Suprapubic skin (tissue), 3 donors: ENCODE data around the gene DDX5.

Experiments used
- EP300 ChIP-seq: sonication (generic); formaldehyde crosslinking; IDR thresholded peaks from one replicate; pipeline ENCODE4 v1.6.1; 2017; ENCODE audit warnings: antibody characterized with exemption
- POLR2A ChIP-seq, 2 donors: fragments of 450-650 bp; IDR thresholded peaks; one replicate each; pipeline ENCODE4 v1.6.1; 2017; ENCODE audit warnings: antibody characterized with exemption in 2 of 2, mild to moderate bottlenecking in 2 of 2, moderate library complexity in 2 of 2
- TF ChIP-seq, protein P1 (sequence below), 2 donors: fragments of 200-600 bp in 1 of 2; fragments of 450-650 bp in 1 of 2; sonication (generic) in 1 of 2; IDR thresholded peaks; one replicate each; pipeline ENCODE4 v1.5.1; 2016 to 2019; ENCODE audit warnings: antibody characterized with exemption in 2 of 2, mild to moderate bottlenecking in 1 of 2, moderate library complexity in 1 of 2

DNA sequence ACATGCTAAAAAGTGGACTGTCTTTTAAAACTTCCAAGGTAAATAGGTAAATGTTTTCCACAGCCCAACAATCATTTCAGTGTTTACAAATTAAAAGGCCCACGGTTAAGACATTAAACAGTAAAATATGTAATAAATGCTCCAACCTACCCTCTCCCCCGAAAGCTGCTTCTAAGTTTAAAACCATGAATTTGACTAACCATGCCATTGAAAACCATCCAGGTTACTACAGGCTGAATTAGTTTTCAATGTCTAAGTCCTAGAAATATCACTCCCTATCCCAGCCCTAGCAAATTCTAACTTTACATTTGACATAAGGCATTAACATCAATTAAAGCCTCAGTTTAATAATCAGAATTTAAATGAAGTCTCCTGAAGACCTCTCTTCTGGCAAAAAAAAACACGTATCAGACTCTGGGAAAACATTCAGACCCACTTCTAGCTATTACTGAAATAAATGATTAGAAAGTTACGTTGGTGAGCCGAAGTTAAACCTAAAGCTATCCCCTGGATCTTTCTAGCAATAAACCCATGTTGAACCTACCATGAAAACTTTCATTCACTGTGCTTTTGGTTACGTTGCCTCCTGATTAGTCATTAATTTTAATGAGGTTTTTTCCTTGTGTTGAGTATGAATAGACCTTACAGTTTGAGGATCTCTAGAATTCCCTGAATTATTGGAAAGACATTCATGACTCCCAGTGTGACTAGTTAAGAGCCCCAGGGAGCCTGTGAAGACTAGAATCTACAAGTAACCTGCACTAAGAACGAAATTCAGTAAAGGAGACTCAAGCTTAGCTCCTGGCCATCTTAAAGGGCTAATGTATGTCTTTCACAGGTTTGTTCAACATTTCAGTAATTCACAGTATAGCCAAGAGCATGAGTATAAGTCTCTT is 7.5 kb downstream of the DDX5 start:
- TF ChIP-seq POLR2A (IDR thresholded peaks at IDR 0.05) (no peak), EP300 (no peak)
- TF ChIP-seq, protein P1, sequence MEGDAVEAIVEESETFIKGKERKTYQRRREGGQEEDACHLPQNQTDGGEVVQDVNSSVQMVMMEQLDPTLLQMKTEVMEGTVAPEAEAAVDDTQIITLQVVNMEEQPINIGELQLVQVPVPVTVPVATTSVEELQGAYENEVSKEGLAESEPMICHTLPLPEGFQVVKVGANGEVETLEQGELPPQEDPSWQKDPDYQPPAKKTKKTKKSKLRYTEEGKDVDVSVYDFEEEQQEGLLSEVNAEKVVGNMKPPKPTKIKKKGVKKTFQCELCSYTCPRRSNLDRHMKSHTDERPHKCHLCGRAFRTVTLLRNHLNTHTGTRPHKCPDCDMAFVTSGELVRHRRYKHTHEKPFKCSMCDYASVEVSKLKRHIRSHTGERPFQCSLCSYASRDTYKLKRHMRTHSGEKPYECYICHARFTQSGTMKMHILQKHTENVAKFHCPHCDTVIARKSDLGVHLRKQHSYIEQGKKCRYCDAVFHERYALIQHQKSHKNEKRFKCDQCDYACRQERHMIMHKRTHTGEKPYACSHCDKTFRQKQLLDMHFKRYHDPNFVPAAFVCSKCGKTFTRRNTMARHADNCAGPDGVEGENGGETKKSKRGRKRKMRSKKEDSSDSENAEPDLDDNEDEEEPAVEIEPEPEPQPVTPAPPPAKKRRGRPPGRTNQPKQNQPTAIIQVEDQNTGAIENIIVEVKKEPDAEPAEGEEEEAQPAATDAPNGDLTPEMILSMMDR (IDR thresholded peaks at IDR 0.05), result no peak
